HepG2 (cell line): Measurements from ENCODE around the gene TAF1B. TPM values are rescaled to one million over a fixed set of nuclear protein-coding genes. Genes with fewer than 3 reads are reported as not detected.

Experiments used
- ESRRA ChIP-seq: sonication (generic); formaldehyde crosslinking; IDR thresholded peaks from 2 replicates; pipeline ENCODE4 v1.5.1; 2020; ENCODE audit warnings: mild to moderate bottlenecking, low read depth, missing genetic modification reagents
- MIXL1 ChIP-seq: IDR thresholded peaks from 2 replicates; pipeline ENCODE4 v1.6.1; 2016
- MXD4 ChIP-seq: IDR thresholded peaks from 2 replicates; pipeline ENCODE4 v1.6.1; 2016; ENCODE audit warnings: mild to moderate bottlenecking, missing biosample characterization, missing genetic modification reagents
- NR3C1 ChIP-seq: sonication (generic); formaldehyde crosslinking; IDR thresholded peaks from 2 replicates; pipeline ENCODE4 v1.4.0; 2020; ENCODE audit warnings: missing genetic modification reagents
- PAF1 ChIP-seq: IDR thresholded peaks from 2 replicates; pipeline ENCODE4 v1.6.1; 2016; ENCODE audit warnings: missing genetic modification reagents, missing compliant biosample characterization
- PAX8 ChIP-seq: sonication (generic); formaldehyde crosslinking; IDR thresholded peaks from 2 replicates; pipeline ENCODE4 v1.8.0; 2022; ENCODE audit warnings: mild to moderate bottlenecking, missing genetic modification reagents, borderline replicate concordance
- STAT5B ChIP-seq: sonication (generic); formaldehyde crosslinking; IDR thresholded peaks from 2 replicates; pipeline ENCODE4 v1.4.0; 2020; ENCODE audit warnings: missing genetic modification reagents
- TAF15 ChIP-seq: fragments of 200-400 bp; formaldehyde crosslinking; IDR thresholded peaks from one replicate; pipeline ENCODE4 v1.6.1; 2018; ENCODE audit warnings: mild to moderate bottlenecking, low read depth, low read length; ENCODE audit not compliant: poor library complexity, severe bottlenecking
- TRIM24 ChIP-seq: sonication (generic); formaldehyde crosslinking; IDR thresholded peaks from 2 replicates; pipeline ENCODE4 v1.8.0; 2022; ENCODE audit warnings: mild to moderate bottlenecking, missing genetic modification reagents
- ZNF430 ChIP-seq: sonication (generic); formaldehyde crosslinking; IDR thresholded peaks from 2 replicates; pipeline ENCODE4 v1.9.0; 2021; ENCODE audit warnings: mild to moderate bottlenecking, missing genetic modification reagents
- ZNF431 ChIP-seq: sonication (generic); formaldehyde crosslinking; IDR thresholded peaks from 2 replicates; pipeline ENCODE4 v1.9.0; 2022; ENCODE audit warnings: missing genetic modification reagents, low read depth, mild to moderate bottlenecking, borderline replicate concordance
- ZNF558 ChIP-seq: sonication (generic); formaldehyde crosslinking; IDR thresholded peaks from 2 replicates; pipeline ENCODE4 v1.9.0; 2022; ENCODE audit warnings: mild to moderate bottlenecking, missing genetic modification reagents, borderline replicate concordance
- ZNF564 ChIP-seq: sonication (generic); formaldehyde crosslinking; IDR thresholded peaks from 2 replicates; pipeline ENCODE4 v1.8.1; 2023; ENCODE audit warnings: mild to moderate bottlenecking, missing genetic modification reagents
- ZNF879 ChIP-seq: sonication (generic); formaldehyde crosslinking; IDR thresholded peaks from 2 replicates; pipeline ENCODE4 v1.8.1; 2023; ENCODE audit warnings: missing genetic modification reagents
- polyA plus RNA-seq, 8 experiments: library from polyadenylated mRNA; depleted of rRNA in 3 of 8; stranded (reverse) in 7 of 8; unstranded in 1 of 8; fragments of >200 nt; fragmentation: Illumina TruSeq in 4 of 8; extraction: Trizol in 4 of 8; gene quantifications; 2 replicates each; pipeline versions ENCODE4 v1.2.1 to v1.2.3, GENCODE V29; 2011 to 2016; ENCODE audit warnings: low read depth in 4 of 8, missing spikeins in 1 of 8, mixed read lengths in 1 of 8; ENCODE audit not compliant: insufficient read depth in 1 of 8
- total RNA-seq, 5 experiments: library from RNA; depleted of rRNA; stranded (reverse); fragments of >200 nt; fragmentation: Illumina TruSeq; extraction: Trizol; gene quantifications; 2 replicates each; pipeline ENCODE4 v1.2.3, GENCODE V29; 2016; ENCODE audit warnings: low read depth in 1 of 5
- TF ChIP-seq, protein P1 (sequence below): sonication (generic); formaldehyde crosslinking; IDR thresholded peaks from 2 replicates; pipeline ENCODE4 v1.5.1; 2020; ENCODE audit warnings: mild to moderate bottlenecking, missing genetic modification reagents
- TF ChIP-seq, protein P2 (sequence below): sonication (generic); formaldehyde crosslinking; IDR thresholded peaks from 2 replicates; pipeline ENCODE4 v1.8.0; 2022; ENCODE audit warnings: mild to moderate bottlenecking, missing genetic modification reagents; ENCODE audit not compliant: insufficient replicate concordance
- TF ChIP-seq, protein P3 (sequence below): sonication (generic); formaldehyde crosslinking; IDR thresholded peaks from 2 replicates; pipeline ENCODE4 v1.8.1; 2022; ENCODE audit warnings: mild to moderate bottlenecking, missing genetic modification reagents
- TF ChIP-seq, protein P4 (sequence below): sonication (generic); formaldehyde crosslinking; IDR thresholded peaks from 2 replicates; pipeline ENCODE4 v1.4.0; 2020; ENCODE audit warnings: missing genetic modification reagents
- TF ChIP-seq, protein P5 (sequence below): sonication (generic); formaldehyde crosslinking; IDR thresholded peaks from 2 replicates; pipeline ENCODE4 v1.5.0; 2020; ENCODE audit warnings: mild to moderate bottlenecking, missing genetic modification reagents, borderline replicate concordance

Gene TAF1B
- total and polyA plus RNA-seq, 2 of the 13 experiments (the other 11 are each of a cell fraction or from before 2014, with no cell fraction given) = 13.3 to 27.7 TPM

DNA sequence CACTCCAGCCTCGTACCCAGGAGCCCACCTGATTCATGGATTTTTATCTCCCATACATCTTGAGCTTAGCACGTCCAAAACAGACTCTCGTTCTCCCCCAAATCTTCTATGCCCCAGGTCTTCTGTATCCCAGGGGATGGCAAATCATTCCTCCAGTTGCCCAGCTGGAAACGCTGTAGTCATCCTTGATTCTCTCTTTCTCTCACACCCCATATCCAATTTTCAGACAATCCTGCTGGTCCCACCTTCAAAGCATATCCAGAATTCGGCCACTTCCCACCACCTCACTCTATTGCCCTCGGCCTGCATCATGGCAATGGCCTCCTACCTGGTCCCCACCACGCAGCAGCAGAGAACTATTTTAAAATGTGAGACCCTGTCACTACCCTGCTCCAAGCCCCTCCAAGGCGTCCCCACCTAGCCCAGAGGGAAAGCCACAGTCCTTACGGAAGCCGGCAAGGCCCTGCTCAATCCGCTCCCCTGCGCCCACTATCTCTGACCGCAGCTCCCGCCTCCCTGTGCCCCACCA, 106.8 kb downstream of the TAF1B start (continued):
- TF ChIP-seq, protein P1, sequence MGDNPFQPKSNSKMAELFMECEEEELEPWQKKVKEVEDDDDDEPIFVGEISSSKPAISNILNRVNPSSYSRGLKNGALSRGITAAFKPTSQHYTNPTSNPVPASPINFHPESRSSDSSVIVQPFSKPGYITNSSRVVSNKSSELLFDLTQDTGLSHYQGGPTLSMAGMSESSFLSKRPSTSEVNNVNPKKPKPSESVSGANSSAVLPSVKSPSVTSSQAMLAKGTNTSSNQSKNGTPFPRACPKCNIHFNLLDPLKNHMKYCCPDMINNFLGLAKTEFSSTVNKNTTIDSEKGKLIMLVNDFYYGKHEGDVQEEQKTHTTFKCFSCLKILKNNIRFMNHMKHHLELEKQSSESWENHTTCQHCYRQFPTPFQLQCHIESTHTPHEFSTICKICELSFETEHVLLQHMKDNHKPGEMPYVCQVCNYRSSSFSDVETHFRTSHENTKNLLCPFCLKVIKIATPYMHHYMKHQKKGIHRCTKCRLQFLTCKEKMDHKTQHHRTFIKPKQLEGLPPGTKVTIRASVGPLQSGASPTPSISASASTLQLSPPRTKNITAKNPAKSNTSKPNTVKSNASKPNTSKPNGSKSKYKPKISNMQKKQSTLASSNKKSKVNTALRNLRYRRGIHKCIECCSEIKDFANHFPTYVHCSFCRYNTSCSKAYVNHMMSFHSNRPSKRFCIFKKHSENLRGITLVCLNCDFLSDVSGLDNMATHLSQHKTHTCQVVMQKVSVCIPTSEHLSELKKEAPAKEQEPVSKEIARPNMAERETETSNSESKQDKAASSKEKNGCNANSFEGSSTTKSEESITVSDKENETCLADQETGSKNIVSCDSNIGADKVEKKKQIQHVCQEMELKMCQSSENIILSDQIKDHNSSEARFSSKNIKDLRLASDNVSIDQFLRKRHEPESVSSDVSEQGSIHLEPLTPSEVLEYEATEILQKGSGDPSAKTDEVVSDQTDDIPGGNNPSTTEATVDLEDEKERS (CRISPR knock-in tag) = 0 out of 2 replicates have a peak, but pooled peaks have one; percentile 11
- TF ChIP-seq ESRRA (CRISPR knock-in tag) = no peak
- TF ChIP-seq MIXL1 (CRISPR knock-in tag) = no peak
- TF ChIP-seq MXD4 (CRISPR knock-in tag) = no peak
- no peak for TF ChIP-seq TAF15
- TF ChIP-seq, protein P2, sequence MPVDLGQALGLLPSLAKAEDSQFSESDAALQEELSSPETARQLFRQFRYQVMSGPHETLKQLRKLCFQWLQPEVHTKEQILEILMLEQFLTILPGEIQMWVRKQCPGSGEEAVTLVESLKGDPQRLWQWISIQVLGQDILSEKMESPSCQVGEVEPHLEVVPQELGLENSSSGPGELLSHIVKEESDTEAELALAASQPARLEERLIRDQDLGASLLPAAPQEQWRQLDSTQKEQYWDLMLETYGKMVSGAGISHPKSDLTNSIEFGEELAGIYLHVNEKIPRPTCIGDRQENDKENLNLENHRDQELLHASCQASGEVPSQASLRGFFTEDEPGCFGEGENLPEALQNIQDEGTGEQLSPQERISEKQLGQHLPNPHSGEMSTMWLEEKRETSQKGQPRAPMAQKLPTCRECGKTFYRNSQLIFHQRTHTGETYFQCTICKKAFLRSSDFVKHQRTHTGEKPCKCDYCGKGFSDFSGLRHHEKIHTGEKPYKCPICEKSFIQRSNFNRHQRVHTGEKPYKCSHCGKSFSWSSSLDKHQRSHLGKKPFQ (CRISPR knock-in tag) = peak; percentile 30
- no peak for TF ChIP-seq PAF1 (CRISPR knock-in tag)
- 0 out of 2 replicates have a peak, but pooled peaks have one; percentile 46 for TF ChIP-seq ZNF431 (CRISPR knock-in tag)
- TF ChIP-seq STAT5B (CRISPR knock-in tag) = no peak
- TF ChIP-seq TRIM24 (CRISPR knock-in tag) = no peak
- no peak for TF ChIP-seq NR3C1
- TF ChIP-seq, protein P3, sequence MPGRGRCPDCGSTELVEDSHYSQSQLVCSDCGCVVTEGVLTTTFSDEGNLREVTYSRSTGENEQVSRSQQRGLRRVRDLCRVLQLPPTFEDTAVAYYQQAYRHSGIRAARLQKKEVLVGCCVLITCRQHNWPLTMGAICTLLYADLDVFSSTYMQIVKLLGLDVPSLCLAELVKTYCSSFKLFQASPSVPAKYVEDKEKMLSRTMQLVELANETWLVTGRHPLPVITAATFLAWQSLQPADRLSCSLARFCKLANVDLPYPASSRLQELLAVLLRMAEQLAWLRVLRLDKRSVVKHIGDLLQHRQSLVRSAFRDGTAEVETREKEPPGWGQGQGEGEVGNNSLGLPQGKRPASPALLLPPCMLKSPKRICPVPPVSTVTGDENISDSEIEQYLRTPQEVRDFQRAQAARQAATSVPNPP (CRISPR knock-in tag) = 0 out of 2 replicates have a peak, but pooled peaks have one; percentile 4
- no peak for TF ChIP-seq ZNF558 (CRISPR knock-in tag)
- 0 out of 2 replicates have a peak, but pooled peaks have one; percentile 13 for TF ChIP-seq PAX8
- TF ChIP-seq, protein P4, sequence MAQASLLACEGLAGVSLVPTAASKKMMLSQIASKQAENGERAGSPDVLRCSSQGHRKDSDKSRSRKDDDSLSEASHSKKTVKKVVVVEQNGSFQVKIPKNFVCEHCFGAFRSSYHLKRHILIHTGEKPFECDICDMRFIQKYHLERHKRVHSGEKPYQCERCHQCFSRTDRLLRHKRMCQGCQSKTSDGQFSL (CRISPR knock-in tag) = no peak
- TF ChIP-seq, protein P5, sequence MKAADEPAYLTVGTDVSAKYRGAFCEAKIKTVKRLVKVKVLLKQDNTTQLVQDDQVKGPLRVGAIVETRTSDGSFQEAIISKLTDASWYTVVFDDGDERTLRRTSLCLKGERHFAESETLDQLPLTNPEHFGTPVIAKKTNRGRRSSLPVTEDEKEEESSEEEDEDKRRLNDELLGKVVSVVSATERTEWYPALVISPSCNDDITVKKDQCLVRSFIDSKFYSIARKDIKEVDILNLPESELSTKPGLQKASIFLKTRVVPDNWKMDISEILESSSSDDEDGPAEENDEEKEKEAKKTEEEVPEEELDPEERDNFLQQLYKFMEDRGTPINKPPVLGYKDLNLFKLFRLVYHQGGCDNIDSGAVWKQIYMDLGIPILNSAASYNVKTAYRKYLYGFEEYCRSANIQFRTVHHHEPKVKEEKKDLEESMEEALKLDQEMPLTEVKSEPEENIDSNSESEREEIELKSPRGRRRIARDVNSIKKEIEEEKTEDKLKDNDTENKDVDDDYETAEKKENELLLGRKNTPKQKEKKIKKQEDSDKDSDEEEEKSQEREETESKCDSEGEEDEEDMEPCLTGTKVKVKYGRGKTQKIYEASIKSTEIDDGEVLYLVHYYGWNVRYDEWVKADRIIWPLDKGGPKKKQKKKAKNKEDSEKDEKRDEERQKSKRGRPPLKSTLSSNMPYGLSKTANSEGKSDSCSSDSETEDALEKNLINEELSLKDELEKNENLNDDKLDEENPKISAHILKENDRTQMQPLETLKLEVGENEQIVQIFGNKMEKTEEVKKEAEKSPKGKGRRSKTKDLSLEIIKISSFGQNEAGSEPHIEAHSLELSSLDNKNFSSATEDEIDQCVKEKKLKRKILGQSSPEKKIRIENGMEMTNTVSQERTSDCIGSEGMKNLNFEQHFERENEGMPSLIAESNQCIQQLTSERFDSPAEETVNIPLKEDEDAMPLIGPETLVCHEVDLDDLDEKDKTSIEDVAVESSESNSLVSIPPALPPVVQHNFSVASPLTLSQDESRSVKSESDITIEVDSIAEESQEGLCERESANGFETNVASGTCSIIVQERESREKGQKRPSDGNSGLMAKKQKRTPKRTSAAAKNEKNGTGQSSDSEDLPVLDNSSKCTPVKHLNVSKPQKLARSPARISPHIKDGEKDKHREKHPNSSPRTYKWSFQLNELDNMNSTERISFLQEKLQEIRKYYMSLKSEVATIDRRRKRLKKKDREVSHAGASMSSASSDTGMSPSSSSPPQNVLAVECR = no peak
- 0 out of 2 replicates have a peak, but pooled peaks have one; percentile 22 for TF ChIP-seq ZNF879 (CRISPR knock-in tag)
- TF ChIP-seq ZNF564 = 0 out of 2 replicates have a peak, but pooled peaks have one; percentile 14
- no peak for TF ChIP-seq ZNF430 (CRISPR knock-in tag)
